GM18508 (cell line): Measurements from ENCODE around the gene SLC26A6.

Experiments
- ATAC-seq: cut with Tn5 transposase; IDR thresholded peaks from one replicate; pipeline ENCODE4 v1.9.1; 2021; ENCODE audit warnings: moderate number of reproducible peaks; ENCODE audit not compliant: insufficient read depth, unreplicated experiment

SLC26A6 gene

DNA sequence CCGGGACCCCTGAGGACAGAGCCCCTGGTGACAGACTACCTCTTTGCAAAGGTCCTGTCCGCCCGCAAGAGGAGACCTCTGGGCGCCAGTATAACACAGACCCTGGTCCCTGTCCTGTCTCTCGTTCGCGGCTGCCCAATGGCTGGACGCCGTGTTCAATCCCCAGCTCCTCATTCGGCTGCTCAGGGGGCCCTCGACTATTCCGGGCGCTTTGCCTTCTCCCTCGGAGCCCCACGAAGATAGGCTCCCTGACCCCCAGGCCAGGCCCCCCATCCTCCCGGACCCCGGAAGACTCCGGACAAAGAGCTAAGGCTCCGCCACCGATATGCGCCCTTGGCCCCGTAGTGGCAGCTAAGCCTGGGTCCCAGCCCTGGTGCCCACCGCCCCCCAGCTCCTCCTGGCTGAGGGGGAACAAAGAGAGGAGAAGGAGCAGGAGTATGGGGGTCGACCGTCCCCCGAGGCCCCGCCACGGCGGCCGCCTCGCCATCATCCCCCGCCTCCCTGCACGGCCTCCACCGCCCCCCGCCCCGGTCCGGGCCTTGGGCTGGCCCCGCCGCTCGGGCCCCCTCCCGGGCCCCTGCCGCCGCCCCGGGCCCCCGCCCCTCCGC, 27.0 kb upstream of the SLC26A6 start:
- ATAC-seq = no peak

- ATAC-seq = no peak
Measured at GRCh38 chr3:48661501-48662144, 26.4 kb upstream of the SLC26A6 start.

DNA sequence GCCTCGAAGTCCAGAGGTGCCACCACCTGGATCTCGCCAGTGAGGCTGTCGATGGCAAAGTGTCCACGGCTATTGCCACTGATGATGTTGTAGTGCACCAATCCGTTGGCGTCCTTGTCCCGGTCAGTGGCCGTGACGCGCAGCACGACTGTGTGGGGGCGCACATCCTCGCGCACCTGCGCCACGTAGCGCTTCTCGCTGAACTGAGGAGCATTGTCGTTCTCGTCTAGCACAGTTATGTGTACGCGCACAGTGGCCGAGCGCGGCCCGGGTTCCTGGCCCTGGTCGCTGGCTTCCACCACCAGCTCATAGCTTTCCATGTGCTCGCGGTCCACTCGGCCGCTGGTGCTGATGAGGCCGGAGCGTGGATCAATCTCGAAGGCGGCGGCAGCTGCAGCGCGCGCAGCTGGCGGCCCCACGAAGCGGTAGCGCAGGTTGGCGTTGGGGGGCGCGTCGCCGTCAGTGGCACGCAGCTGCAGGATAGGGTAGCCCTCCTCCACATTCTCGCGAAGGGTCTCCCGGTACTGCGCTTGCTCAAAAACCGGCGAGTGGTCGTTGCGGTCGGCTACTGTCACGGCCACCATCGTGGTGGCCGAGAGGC, 25.6 kb upstream of the SLC26A6 start:
- no peak for ATAC-seq

- ATAC-seq = no peak
Measured at GRCh38 chr3:48656841-48657281, 21.6 kb upstream of the SLC26A6 start.

DNA sequence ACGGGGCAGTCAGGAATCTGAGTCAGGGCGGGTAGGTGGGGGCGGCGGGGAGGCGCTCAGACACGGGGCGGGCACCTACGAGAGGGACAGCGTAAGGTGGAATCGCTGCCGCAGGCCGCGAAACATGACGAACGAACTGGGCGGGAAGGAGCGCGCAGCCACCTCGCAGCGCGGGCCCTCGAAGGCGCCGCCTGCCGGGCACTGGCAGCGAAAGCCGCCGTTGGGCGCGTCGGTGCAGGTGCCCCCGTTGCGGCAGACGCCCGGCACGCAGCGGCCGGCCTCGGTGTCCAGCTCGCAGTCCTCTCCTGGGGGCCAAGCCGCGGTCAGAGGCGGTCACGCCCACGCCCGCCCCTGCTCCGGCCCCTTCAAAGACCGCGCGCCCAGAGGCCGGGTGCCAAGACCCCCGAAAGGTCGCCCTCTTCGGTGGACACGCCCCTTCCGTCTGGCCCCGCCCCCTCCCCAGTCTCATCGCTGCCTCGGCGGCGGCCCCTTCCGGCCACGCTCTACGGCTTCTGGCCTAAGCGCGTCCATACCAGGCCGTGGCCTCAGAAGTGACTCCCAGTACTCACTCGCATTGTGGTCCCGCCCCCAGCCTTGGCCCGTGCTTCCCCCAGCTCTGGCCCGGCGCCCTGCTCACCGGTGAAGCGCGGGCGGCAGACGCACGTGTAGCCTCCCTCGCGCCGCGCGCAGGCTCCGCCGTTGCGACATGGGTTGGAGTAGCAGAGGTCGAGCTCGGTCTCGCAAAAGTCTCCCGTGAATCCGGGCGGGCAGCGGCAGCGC, 21.0 kb upstream of the SLC26A6 start:
- ATAC-seq = no peak

- ATAC-seq = no peak
Measured at GRCh38 chr3:48655606-48656005, 20.3 kb upstream of the SLC26A6 start.

DNA sequence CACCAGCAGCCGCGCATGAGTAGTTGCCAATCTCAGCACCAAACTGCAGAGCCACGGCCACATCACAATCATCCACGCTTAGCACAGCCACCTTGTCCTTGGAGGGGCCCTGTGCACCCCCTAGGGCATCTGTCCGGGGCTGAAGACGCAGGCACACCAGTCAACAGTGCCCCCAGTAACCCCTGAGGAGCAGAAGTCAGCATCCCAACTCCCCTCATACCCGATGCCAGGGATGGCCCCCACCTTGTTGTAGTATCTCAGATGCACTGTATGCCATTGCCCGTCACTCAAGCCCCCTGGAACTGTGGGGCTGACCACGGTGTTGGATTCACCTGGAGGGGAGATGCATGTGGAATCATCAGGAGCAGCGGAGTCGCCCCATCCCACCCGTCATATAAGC, 19.8 kb upstream of the SLC26A6 start:
- no peak for ATAC-seq

GRCh38 chr3:48652923-48653715, 17.9 kb upstream of the SLC26A6 start:
- no peak for ATAC-seq

DNA sequence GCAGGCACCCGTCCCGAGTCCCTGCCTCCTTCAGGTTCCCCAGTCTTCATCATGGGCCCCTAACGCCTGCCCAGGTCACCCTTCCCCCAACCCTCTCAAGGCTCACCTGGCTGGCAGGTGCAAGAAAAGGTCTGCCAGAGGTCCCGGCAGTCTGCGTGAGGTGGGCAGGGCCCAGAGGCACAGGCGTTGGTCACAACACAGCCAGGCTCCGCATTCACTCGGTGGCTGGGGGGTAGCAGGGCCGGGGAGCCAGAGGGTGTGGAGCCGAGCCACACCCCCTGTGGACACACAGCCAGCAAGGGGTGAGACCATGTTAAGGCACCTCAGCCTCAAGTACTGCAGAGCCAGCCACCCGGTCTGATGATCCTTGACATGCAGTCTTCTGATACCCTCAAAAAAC, 16.5 kb upstream of the SLC26A6 start:
- ATAC-seq = no peak

DNA sequence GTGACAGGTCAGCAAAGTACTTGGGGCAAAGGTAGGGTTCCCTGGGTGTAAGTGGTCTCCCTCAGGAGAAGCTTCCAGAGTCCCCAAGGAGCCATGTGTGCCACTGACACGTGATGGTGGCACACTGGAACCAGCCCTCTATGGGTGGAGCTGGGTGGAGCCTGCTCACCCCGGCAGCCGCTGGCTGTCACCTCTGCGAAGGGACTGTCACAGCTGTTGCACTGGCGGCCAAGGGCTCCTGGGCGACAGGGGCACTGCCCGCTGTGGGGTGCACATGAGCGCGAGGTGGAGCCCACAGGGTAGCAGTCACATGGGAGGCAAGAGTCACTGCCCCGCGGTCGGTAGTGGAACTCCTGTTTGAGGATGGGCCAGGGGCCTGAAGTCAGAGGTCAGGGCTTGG, 15.5 kb upstream of the SLC26A6 start:
- no peak for ATAC-seq

GRCh38 chr3:48648188-48648850, 13.1 kb upstream of the SLC26A6 start:
- ATAC-seq = no peak

DNA sequence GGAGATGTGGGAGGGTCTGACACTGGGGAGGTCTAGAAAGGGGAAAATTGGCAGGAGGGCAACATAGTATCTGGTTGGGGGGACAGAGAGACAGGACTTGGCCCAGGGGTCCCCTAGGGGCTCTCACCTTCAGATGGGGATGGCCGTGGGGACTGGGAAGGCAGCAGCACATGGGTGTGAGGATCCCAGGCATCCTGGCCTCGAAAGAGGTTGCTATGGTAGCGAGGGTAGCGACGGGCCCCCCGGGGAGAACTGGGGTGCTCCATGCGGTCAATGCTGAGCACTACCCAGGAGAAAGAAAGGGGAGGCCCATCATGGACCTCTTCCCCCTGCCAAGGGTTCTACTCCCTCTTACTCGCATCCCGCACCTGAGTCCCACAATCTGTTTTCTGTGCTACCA, 12.5 kb upstream of the SLC26A6 start:
- no peak for ATAC-seq

GRCh38 chr3:48644898-48645760, 9.9 kb upstream of the SLC26A6 start:
- ATAC-seq = no peak

- no peak for ATAC-seq
Measured at GRCh38 chr3:48642605-48643004, 7.3 kb upstream of the SLC26A6 start.

DNA sequence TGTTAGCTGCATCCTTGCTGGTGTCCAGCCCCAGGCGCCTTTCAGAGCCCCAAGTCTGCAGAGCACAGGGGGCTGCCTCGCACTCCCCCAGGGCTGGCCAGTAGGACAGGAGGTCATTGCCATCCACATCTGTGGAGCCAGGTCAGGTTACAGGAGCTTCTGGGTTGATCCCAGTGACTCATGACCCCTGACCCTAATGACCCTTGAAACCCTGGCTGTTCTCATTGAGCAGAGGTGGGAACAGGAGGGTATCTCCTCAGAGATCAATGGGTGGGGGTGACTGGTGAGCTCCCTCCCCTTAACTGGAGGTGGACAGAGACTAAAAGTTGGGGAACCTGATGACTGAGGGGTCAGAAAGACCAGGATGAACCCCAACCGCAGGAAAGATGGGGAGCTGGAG, 6.1 kb upstream of the SLC26A6 start:
- ATAC-seq = no peak

DNA sequence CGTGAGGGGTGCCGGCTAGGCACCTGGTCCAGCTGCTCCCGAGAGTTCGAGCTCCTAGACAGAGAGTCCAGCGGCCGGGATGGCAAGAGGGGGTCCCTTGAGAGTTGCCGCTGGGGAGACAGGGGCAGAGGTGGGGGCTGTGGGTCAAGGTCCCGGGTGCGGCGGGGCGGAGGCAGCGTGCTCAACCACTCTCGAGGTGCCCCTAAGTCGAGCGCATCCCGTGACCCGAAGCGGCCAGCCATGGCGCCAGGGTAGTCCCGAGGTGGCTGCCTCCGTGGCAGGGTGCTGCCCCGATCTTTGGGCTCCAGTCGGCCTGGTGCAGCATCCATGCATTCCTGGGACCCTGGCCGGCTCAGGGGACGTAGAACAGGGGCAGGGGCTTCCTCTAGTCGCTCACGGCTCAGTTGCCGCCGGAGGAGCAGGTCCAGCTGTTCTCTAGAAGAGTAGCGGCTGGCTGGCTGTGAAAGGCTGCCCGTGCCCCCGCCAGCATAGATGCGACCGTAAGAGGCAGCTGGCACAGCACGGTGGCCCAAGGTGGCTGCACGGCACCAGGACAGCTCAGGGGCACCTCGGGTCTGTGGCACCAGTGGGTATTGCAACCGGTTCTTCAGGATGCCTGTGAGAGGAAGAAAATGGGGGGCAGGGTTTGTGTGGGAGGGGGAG, 4.8 kb upstream of the SLC26A6 start:
- ATAC-seq = no peak

GRCh38 chr3:48637305-48637704, 2.0 kb upstream of the SLC26A6 start:
- no peak for ATAC-seq

DNA sequence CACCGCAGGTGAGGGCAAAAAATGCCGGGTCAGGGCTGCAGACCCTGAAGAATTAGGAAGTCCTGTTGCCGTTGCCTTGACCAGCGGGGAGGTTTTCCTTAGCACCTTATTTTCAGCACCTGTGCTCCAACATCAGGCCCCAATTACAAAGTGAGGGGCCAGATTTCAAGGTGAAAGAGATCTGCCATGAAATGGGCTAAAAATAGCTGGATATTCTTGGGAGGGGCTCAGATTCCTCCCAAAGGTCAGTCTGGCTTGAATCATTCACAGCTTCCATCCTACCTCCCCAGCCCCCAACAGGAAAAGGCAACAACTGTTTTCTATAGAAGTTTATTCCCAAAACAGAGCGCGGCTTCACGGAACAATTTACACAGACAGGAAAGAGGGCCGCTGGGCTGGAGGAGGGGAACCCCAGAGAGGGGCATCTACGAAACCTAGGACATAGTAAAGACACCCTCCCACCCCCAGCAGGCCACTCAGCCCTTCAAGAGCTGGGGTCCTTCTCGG, 941 bp upstream of the SLC26A6 start:
- ATAC-seq = no peak
